Stimulated activated CD8-positive, alpha-beta memory T cell treated with anti-CD3 and anti-CD28 coated beads, Interleukin-4, amount 100 ng/mL, for 1 hour (primary cell): ENCODE results near the gene SUN3.
A peak's percentile ranks its signal among the peaks of the same experiment; 100 is the strongest.

Source experiments
- DNase-seq, 2 donors: peaks; one replicate each; pipeline ENCODE4 v3.0.0-alpha.2; 2020; ENCODE audit warnings: low read depth in 2 of 2, low spot score in 1 of 2

Gene SUN3

GRCh38 chr7:47979145-47979831 is 49.6 kb downstream of the SUN3 start, which contains the start of gene HUS1:
HUS1 (minus strand) TSS chr7:47979615; CDS start chr7:47979519, 96 bp downstream.
- peak; percentile 75 to 85 for DNase-seq

- no peak for DNase-seq
Measured at GRCh38 chr7:47978790-47979144, 50.1 kb downstream of the SUN3 start.

GRCh38 chr7:47973739-47974138 is 55.2 kb downstream of the SUN3 start:
- no peak for DNase-seq

- no peak for DNase-seq
Measured at GRCh38 chr7:47970761-47971160, 58.1 kb downstream of the SUN3 start.

DNA sequence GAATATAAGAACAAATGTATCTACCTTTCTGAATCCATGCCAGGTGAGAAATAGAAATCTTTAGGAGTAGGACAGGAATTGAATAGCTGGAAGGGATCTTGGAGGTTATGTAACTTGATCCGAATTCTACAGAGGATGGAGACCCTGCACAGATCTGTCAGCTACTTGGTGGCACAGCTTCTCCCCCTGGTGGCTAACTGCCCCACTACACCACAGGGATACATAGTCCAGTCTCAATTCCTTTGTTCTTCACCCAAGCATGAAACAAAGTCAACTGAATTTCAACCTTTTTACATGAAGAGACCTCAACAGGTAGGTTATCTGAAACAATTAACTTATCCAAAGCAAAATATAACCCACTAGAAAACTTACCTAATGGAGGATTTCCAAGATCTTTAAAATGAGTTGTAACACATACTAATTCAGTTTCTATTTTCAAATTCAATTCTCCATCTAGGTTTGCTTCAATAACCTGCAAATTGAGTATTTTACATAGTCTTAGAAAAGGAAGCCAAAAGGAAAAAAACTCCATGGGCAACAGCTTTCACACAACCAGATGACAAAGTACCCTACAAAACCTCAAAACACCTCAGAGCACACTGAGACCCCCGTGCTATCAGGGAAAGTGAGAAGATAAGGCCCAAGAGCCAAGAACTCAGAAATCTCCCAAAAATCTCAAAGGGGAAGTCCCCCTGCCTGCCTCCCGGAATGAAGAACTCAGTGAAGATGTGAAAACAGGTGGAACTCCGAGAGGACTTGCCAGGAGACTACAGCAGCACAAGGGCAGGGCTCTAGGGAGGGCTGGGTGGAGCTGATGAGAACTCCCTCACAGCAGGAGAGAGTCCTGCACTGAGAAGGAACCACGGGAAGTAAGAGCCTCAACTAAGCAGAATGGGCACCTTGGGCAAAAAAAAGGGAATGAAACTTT is 59.8 kb downstream of the SUN3 start:
- peak in 1 of 2 donors; percentile 12 for DNase-seq

DNA sequence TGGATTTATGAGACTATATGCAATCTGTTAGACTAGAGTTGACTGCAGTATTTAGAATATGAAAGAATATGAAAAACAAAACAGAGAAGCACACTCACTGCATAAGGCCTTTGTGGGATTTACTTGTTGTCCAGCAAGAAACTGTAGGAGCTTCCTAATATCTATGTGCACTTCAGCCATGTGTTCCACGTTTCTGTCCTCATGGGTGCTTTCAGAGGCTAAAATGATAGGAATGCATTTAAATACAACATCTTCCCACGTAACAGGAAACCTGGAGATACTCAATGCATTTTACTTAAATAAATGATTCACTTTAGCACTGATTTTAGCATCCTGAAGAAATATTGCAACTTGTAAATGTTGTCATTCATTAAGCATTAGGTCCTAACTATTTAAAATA is 61.2 kb downstream of the SUN3 start:
- no peak for DNase-seq

GRCh38 chr7:47967123-47967522 is 61.8 kb downstream of the SUN3 start:
- no peak for DNase-seq

DNA sequence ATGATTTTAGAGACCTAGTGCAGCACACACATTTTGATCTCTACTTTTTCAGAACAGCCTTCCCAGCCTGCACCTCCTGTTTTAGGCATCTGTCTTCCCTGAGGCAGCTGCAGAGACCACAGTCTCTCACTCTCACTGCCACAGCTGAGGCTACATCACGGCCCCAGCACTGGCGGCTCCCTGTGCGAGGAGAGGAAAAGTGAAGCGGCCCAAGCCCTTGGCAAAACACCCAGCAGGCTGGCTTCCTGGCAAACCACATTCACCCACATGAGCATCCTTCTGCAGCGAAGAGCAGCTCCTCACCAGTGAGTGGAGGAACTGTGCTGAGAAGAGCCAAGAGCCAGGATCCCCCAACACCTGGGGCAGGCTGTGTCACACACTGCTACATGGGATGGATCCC is 63.5 kb downstream of the SUN3 start:
- no peak for DNase-seq

- DNase-seq = no peak
Measured at GRCh38 chr7:47962262-47962661, 66.6 kb downstream of the SUN3 start.

DNA sequence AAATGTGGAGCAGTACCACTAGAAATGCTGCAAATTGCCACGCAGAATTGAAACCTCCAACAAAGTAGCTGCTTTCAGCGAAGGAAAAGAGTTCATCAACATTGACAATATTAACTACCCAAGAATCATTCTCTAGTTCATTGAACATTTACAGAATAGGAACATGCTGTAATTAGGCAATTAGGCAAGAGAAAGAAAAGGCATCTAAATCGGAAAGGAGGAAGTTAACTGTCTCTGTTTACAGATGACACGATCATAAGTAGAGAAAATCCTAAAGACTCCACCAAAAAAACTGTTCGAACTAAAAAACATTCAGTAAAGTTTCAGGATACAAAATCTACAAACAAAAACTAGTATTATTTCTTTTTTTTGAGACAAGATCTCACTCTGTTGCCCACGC is 71.8 kb downstream of the SUN3 start:
- no peak for DNase-seq

- DNase-seq = no peak
Measured at GRCh38 chr7:47956220-47956619, 72.7 kb downstream of the SUN3 start.

DNA sequence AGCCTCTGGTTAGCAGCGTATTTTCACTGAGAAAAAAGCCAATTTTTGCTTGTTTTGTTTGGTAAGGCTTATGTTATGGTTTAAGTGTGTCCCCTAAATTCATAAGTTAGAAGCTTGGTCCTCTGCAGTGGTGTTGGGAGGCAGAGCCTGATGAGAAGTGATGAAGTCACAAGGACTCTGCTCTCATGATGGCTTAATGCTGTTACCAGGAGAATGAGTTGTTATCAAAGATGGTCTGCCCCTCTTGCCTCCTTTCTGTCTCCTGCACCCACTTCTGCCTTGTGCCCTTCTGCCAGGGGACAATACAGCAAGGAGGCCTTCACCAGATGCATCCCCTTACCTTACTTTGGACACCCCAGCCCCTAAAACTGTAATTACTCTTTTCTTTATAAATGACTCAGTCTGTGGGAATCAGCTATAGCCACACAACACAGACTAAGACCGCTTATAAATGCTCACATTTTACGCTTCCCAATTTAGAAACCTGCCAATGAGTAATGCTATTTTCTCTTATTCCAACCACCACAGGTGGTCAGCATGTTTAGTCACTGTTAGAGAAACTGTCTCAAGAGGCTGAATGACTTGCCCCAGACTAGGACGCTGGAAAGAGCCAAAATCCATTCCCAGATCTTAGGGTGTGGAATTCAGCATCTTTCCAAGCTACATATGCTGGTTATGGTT is 74.5 kb downstream of the SUN3 start:
- no peak for DNase-seq

DNA sequence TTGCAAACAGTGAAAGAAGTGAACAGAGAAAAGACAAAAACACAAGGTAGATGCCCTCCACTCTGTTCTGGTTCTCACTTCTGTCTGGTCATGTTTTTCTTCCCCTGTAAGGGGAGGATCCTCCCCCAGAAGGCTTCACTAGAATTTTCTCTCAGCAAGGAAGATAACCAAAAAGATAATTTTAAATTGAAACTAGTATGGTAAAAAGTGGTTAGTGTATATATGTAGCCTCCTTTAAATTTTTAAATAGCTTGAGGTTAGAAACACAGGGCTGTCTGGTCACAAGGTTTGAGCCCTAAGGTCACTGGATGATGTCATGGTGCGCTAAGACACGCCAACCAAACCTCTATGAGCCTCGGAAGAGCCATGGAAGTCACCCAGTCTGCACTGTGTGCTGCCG is 75.1 kb downstream of the SUN3 start:
- DNase-seq = no peak

GRCh38 chr7:47952224-47952623 is 76.7 kb downstream of the SUN3 start:
- DNase-seq = no peak

DNA sequence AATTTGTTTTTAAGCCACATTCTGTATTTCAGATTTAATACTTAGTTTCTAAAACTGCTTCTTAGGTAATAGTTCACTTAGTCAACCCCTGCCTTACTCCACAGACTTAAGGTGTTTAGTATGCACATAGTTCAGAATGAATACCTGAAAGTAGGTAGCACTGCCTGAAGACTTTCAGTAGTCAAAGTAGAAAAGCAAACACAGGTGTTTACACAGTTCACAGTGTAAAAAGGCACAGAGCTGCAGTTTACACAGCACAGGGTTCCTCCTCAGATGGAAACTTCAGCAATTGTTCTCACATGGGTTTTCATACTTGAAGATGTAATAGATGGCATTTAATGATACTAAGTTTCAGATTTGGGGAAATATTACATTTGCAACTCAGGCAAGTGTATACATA is 77.5 kb downstream of the SUN3 start:
- no peak for DNase-seq

DNA sequence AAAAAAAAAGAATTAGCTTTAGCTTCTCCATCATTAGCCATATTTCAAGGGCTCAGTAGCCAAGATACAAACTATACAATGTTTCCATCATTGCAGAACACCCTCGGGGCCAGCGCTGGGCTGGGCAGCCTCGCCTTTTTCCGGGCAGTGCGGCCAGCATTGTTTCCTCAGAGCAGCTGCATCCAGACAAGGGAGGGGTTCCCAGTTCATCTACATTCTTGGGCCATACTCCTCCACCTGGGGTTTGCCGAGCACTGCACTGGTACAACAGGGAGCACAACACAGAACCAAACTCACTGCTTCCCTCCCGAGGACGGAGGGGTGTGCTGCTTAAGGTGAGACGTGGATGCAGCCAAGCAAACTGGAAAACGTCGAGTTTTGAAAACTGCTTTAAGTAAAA is 78.2 kb downstream of the SUN3 start:
- no peak for DNase-seq

DNA sequence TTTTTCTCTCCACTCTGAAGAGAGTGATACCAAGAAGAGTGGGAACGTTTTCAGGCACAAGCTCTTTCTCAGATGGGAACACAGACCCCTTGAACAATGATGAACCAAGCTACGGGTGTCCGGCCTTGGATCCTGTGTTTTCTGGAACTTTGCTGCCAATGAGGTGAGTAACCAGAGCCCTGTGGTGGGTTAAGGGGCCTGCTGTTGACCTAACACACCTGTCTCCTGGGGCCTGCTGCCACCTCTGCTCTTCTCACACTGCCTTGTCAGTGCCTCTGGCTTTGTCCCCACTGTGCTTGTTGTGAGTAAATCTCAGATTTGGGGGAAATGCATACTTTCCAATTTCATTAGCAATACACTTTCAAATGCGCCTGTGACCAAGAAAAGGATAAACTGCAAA is 79.2 kb downstream of the SUN3 start:
- DNase-seq = no peak

DNA sequence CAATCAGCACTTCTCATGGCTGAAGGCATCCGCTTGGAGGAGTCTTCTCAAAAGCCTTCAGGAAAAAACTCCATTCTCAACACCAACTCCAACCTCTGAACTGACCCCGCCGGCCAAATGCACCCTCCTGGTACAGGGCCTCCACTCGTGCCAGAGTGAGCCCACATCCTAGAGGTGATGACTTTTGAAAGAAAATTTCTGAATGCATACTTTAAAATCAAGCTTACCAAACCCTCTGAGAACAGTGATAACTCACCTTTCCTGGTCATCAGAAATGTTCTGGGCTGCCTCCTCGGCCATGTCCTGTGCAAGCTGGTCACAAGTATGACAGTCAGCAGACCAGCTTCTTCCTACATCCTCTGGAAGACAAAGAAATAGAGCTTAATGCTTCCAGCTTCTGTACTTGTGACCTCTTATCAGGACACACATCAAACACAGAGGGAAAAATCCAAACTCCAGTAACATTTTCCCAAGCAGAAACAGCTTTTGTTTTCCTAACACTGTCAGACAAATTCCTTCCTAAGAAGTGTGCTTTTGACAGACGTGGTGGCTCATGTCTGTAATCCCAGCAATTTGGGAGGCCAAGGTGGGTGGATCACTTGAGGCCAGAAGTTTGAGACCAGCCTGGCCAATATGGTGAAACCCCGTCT is 80.6 kb downstream of the SUN3 start, which contains the start of gene PKD1L1:
PKD1L1 (minus strand) TSS at position 326 of the 650 bp plus-strand sequence; CDS start at position 300, 26 bp downstream.
- DNase-seq = no peak

- DNase-seq = no peak
Measured at GRCh38 chr7:47947355-47947749, 81.6 kb downstream of the SUN3 start.

DNA sequence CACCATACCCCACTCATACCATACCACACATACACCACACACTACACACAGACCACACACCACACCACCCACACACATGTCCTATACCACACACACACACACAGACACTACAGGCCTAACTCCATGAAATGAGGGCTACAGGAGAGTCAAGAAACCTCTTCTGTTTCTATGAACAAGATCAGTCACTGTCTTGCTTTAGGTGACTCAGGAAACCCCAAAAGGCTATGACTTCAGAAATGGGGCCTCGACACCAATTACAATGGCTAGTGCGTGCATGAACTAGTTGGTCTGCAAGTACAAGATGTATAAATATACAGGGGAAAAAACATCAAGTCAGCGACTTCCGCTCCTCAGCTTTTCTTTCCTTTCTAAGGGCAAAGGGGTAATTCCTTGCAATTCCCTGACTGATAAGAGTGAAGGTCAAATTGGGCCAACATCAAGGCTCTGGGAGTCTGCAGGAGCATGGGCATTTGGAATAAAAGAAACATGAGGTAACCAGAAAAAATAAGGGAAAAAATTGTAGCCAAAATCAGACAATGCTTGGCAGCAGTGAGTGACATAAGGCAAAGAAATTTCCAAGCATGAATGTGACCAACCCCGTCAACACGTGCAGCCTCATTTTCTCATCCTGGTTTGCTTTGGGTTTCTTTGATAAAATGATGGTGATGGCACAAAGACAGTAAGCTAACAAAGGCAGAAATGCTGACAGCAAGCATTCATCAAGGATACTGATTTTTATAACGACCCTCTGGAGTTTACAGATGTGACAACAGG is 82.1 kb downstream of the SUN3 start:
- DNase-seq = no peak
